ENCODE measurements around the gene PPARD.

PPARD gene

GRCh38 chr6:35354361-35355135 is 12.2 kb downstream of the PPARD start:
- Histone ChIP-seq H3K4me1 (ENCODE audit: insufficient read depth, insufficient read length) (no peaks in the 10 kb centered on the region), H3K9ac (ENCODE audit: insufficient read length, low read depth) (no peak overlapping the region), H3K36me3 (ENCODE audit: insufficient read depth, insufficient read length, low read length) (peaks cover 33% of the 10 kb centered on the region), H3K4me3 (ENCODE audit: insufficient read length, low read depth) (no peak overlapping the region), H3K27me3 (ENCODE audit: insufficient read depth, insufficient read length) (no peaks in the 10 kb centered on the region), H3K9me3 (ENCODE audit: insufficient read depth, low read length) (no peaks in the 10 kb centered on the region)
- DNase-seq (ENCODE audit: low read depth, low spot score): no peak
- TF ChIP-seq YY1 (IDR thresholded peaks at IDR 0.05; ENCODE audit: insufficient read depth, insufficient read length) (no peak), SUZ12 (IDR thresholded peaks at IDR 0.05; ENCODE audit: extremely low read depth, insufficient read depth, insufficient read length) (no peak), ZNF274 (IDR thresholded peaks at IDR 0.05; ENCODE audit: low read depth, low read length) (no peak)

GRCh38 chr6:35356391-35356790 is 14.0 kb downstream of the PPARD start:
- Histone ChIP-seq H3K27me3 (ENCODE audit: insufficient read depth, insufficient read length) (no peaks in the 10 kb centered on the region), H3K4me1 (ENCODE audit: insufficient read depth, insufficient read length) (peaks cover 7% of the 10 kb centered on the region), H3K4me3 (ENCODE audit: insufficient read length, low read depth) (no peak overlapping the region)

GRCh38 chr6:35357677-35358076 is 15.3 kb downstream of the PPARD start:
- Histone ChIP-seq H3K36me3 (ENCODE audit: insufficient read depth, insufficient read length, low read length) (peaks cover 23% of the 10 kb centered on the region), H3K4me1 (ENCODE audit: insufficient read depth, insufficient read length) (peaks cover 7% of the 10 kb centered on the region), H3K9ac (ENCODE audit: insufficient read length, low read depth) (no peak overlapping the region), H3K4me3 (ENCODE audit: insufficient read length, low read depth) (no peak overlapping the region), H3K27me3 (ENCODE audit: insufficient read depth, insufficient read length) (no peaks in the 10 kb centered on the region), H3K9me3 (ENCODE audit: insufficient read depth, low read length) (no peaks in the 10 kb centered on the region)
- TF ChIP-seq SUZ12 (IDR thresholded peaks at IDR 0.05; ENCODE audit: extremely low read depth, insufficient read depth, insufficient read length): no peak
- no peak for TF ChIP-seq YY1 (IDR thresholded peaks at IDR 0.05; ENCODE audit: insufficient read depth, insufficient read length)
- no peak for TF ChIP-seq ZNF274 (IDR thresholded peaks at IDR 0.05; ENCODE audit: low read depth, low read length)
- DNase-seq (ENCODE audit: low read depth, low spot score): no peak

More at GRCh38 chr6:35356391-35356790, 14.0 kb downstream of the PPARD start:
- H3K36me3 ChIP-seq (ENCODE audit: insufficient read depth, insufficient read length, low read length): peaks cover 33% of the 10 kb centered on the region
- TF ChIP-seq YY1 (IDR thresholded peaks at IDR 0.05; ENCODE audit: insufficient read depth, insufficient read length) (no peak), ZNF274 (IDR thresholded peaks at IDR 0.05; ENCODE audit: low read depth, low read length) (no peak), SUZ12 (IDR thresholded peaks at IDR 0.05; ENCODE audit: extremely low read depth, insufficient read depth, insufficient read length) (no peak)
- no peak overlapping the region for H3K9ac ChIP-seq (ENCODE audit: insufficient read length, low read depth)
- DNase-seq (ENCODE audit: low read depth, low spot score): no peak
- no peaks in the 10 kb centered on the region for H3K9me3 ChIP-seq (ENCODE audit: insufficient read depth, low read length)

GRCh38 chr6:35358086-35358485 is 15.7 kb downstream of the PPARD start:
- no peak for DNase-seq (ENCODE audit: low read depth, low spot score)
- TF ChIP-seq YY1 (IDR thresholded peaks at IDR 0.05; ENCODE audit: insufficient read depth, insufficient read length) (no peak), ZNF274 (IDR thresholded peaks at IDR 0.05; ENCODE audit: low read depth, low read length) (no peak), SUZ12 (IDR thresholded peaks at IDR 0.05; ENCODE audit: extremely low read depth, insufficient read depth, insufficient read length) (no peak)
- no peaks in the 10 kb centered on the region for H3K27me3 ChIP-seq (ENCODE audit: insufficient read depth, insufficient read length)
- no peak overlapping the region for H3K9ac ChIP-seq (ENCODE audit: insufficient read length, low read depth)
- H3K36me3 ChIP-seq (ENCODE audit: insufficient read depth, insufficient read length, low read length): peaks cover 19% of the 10 kb centered on the region
- H3K4me3 ChIP-seq (ENCODE audit: insufficient read length, low read depth): no peak overlapping the region
- H3K4me1 ChIP-seq (ENCODE audit: insufficient read depth, insufficient read length): peaks cover 7% of the 10 kb centered on the region
- H3K9me3 ChIP-seq (ENCODE audit: insufficient read depth, low read length): no peaks in the 10 kb centered on the region

- H3K36me3 ChIP-seq (ENCODE audit: insufficient read depth, insufficient read length, low read length): peaks cover 14% of the 10 kb centered on the region
- H3K9me3 ChIP-seq (ENCODE audit: insufficient read depth, low read length): no peaks in the 10 kb centered on the region
- no peak for DNase-seq (ENCODE audit: low read depth, low spot score)
- TF ChIP-seq SUZ12 (IDR thresholded peaks at IDR 0.05; ENCODE audit: extremely low read depth, insufficient read depth, insufficient read length): no peak
- no peak overlapping the region for H3K9ac ChIP-seq (ENCODE audit: insufficient read length, low read depth)
- no peaks in the 10 kb centered on the region for H3K27me3 ChIP-seq (ENCODE audit: insufficient read depth, insufficient read length)
- no peak overlapping the region for H3K4me3 ChIP-seq (ENCODE audit: insufficient read length, low read depth)
- H3K4me1 ChIP-seq (ENCODE audit: insufficient read depth, insufficient read length): peaks cover 7% of the 10 kb centered on the region
Observed at GRCh38 chr6:35359346-35359743, 17.0 kb downstream of the PPARD start.

- Histone ChIP-seq H3K9ac (ENCODE audit: insufficient read length, low read depth) (peak overlapping the region; percentile 46), H3K4me3 (ENCODE audit: insufficient read length, low read depth) (no peak overlapping the region), H3K4me1 (ENCODE audit: insufficient read depth, insufficient read length) (peaks cover 7% of the 10 kb centered on the region), H3K36me3 (ENCODE audit: insufficient read depth, insufficient read length, low read length) (peaks cover 14% of the 10 kb centered on the region), H3K27me3 (ENCODE audit: insufficient read depth, insufficient read length) (no peaks in the 10 kb centered on the region), H3K9me3 (ENCODE audit: insufficient read depth, low read length) (no peaks in the 10 kb centered on the region)
- no peak for TF ChIP-seq ZNF274 (IDR thresholded peaks at IDR 0.05; ENCODE audit: low read depth, low read length)
- no peak for TF ChIP-seq YY1 (IDR thresholded peaks at IDR 0.05; ENCODE audit: insufficient read depth, insufficient read length)
- TF ChIP-seq SUZ12 (IDR thresholded peaks at IDR 0.05; ENCODE audit: extremely low read depth, insufficient read depth, insufficient read length): no peak
- DNase-seq (ENCODE audit: low read depth, low spot score): no peak
Observed at GRCh38 chr6:35359744-35360348, 17.5 kb downstream of the PPARD start.

- no peaks in the 10 kb centered on the region for H3K27me3 ChIP-seq (ENCODE audit: insufficient read depth, insufficient read length)
- peak; percentile 27 for DNase-seq (ENCODE audit: low read depth, low spot score)
- H3K36me3 ChIP-seq (ENCODE audit: insufficient read depth, insufficient read length, low read length): peaks cover 14% of the 10 kb centered on the region
- TF ChIP-seq YY1 (IDR thresholded peaks at IDR 0.05; ENCODE audit: insufficient read depth, insufficient read length) (no peak), SUZ12 (IDR thresholded peaks at IDR 0.05; ENCODE audit: extremely low read depth, insufficient read depth, insufficient read length) (no peak), ZNF274 (IDR thresholded peaks at IDR 0.05; ENCODE audit: low read depth, low read length) (no peak)
- peak overlapping the region; percentile 61 for H3K9ac ChIP-seq (ENCODE audit: insufficient read length, low read depth)
- no peak overlapping the region for H3K4me3 ChIP-seq (ENCODE audit: insufficient read length, low read depth)
- H3K9me3 ChIP-seq (ENCODE audit: insufficient read depth, low read length): no peaks in the 10 kb centered on the region
- H3K4me1 ChIP-seq (ENCODE audit: insufficient read depth, insufficient read length): peaks cover 7% of the 10 kb centered on the region
Observed at GRCh38 chr6:35360349-35361138, 18.2 kb downstream of the PPARD start.
